ENCODE results near the gene ARF3.
A peak's percentile ranks its signal among the peaks of the same experiment; 100 is the strongest.

Gene ARF3

GRCh38 chr12:48961801-48962200, 4.5 kb upstream of the ARF3 start:
- no peak for DNase-seq

GRCh38 chr12:48961331-48961730, 4.0 kb upstream of the ARF3 start:
- no peak for DNase-seq

- no peak for DNase-seq
These were observed 3.5 kb upstream of the ARF3 start for GRCh38 chr12:48960834-48961233.

- no peak for DNase-seq
These were observed 732 bp upstream of the ARF3 start for GRCh38 chr12:48958049-48958388.

- peak; percentile 34 for DNase-seq
These were observed 777 bp downstream of the ARF3 start for GRCh38 chr12:48956279-48957140.

- no peak for DNase-seq
These were observed 2.3 kb downstream of the ARF3 start for GRCh38 chr12:48954841-48955501.

DNA sequence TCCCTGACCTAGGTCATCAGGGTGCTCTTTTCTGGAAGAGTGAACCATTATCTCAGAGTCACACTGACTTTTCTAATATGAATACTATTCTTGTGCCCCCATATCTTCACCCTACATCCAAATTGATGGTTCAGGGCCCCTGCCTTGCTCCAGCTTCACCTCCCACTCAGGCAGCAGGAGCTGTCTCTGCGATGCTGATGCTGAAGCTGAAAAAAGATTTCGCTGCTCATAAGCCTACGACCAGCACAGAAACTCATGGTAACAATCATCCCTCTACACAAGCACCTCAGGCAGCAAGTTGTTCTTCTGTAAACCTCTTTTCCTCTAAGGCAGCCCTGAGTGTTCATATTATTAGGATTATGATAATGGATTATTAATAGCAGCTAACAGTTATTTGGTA, 3.2 kb downstream of the ARF3 start:
- DNase-seq: no peak

DNA sequence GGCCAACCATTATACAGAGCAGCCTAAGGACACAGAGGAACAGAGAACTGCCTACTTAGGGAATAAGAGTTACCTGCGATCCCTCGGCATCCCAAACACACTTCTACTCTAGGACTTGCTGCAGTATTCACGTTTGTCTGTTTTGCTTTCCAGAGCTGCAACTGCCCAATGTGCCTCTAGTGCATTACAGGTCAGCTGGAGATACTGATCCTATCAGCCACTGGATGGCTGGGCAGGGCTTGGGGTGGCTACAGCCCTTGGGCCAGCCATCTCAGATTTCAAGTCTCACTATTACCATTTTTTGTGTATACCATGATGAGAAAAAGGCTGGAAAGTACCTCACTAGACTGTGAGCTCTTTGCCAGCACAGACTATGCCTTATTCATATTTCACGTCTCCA, 4.6 kb downstream of the ARF3 start:
- DNase-seq: no peak

DNA sequence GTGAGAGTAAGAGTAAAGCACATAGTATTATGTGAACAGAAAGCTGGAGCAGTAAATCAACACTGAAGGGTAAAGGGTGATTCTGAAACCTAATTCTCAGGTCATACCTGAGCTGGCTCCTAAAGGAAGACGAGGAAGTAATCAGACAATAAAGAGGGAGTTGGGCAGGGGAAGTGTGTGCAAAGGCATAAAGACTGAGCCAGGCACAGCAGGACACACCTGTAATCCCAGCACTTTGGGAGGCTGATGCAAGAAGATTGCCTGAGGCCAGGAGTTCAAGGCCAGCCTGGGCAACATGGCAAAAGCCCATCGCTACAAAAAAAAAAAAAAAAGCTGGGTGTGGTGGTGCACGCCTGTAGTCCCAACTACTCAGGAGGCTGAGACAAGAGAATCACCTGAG, 9.6 kb downstream of the ARF3 start:
- no peak for DNase-seq

DNA sequence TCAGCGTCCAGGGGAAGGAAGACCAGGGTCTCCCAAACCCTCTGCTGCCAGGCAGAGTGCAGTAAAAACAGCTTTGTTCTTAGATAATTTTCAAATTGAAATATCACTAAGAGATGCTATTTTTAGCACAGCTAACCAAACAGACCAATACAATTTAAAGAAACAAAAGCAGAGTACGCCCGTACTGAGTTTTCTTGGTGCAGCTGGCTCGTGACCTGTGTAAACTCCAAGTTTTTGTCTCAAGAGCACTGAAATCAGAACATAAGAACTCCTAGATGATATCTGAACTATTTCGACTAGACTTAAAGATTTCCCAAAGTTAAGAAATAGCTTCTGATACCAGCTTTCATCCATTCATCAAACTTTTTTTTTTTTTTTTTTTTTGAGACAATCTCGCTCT, 10.3 kb downstream of the ARF3 start:
- DNase-seq: no peak

DNA sequence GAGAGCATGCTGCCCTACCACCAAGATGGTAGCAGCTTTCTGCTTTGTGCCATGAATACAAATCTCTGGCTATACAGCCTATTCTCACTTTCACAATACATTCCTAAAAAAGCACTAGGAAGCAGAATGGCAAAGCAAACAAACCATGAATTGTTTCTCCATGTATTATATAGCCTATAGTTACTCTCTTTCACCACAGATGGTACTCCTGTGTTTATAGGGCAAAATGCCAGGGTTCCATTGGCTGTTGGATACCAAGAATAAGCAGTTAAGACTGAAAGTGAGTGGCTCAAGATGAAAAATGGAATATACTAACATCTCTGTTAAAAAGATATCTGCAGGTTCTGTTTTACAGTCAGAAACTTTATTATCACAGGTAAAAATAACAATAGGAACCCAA, 11.1 kb downstream of the ARF3 start:
- peak; percentile 61 for DNase-seq

DNA sequence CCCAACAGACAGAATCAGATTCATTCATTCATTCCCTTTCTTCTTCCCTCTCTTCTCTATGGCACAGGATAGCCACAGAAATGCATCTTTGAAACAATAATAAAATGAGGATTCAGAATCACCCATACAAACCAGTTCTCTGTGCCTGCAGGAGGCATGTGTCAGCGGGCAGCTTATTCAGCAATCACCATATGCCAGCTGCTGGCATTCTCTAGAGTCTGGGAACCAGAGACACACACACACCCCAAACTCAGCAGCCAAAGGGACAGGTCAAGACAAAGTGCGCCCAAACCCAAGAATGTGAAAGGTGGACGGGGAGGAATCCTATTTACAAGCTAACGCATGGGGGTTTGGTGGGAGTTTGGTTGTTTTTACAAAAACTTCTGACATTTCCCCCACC, 14.1 kb downstream of the ARF3 start:
- DNase-seq: no peak

DNA sequence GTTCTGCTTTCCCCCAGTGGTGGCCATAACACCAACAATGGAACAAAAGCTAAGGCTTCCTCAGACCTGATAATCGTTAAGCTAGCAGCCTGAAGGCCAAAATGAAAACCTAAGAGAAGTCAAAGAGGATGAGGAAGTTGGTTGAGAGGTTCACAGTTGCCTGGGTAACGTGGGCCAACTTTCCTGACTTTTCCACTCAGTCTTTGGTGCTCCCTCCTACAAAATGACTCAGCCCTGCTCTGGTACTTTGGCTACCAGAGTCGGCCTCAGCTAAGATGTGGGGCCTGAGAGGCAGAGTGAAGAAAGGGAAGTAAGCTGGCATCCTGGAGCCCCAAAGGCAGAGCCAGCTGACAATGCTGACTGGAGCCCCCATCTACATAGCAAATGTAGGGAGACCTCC, 17.1 kb downstream of the ARF3 start:
- no peak for DNase-seq

DNA sequence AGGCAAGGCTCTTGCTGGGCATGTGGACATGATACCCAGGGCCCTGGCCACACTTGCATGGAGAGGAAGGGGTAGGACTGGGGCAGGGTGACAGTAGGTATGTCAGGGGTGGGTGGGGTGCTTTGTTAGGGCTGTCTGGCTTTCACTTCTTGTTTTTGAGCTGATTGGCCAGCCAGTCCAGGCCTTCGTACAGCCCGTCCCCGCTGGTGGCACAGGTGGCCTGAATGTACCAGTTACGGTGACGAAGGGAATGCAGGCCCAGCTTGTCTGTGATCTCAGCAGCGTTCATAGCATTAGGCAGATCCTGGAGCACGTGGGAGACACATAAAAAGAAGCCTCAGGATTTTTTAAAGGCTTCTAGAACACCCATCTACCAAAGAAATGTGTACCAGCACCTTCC, 18.5 kb downstream of the ARF3 start:
- DNase-seq: no peak

GRCh38 chr12:48937170-48937569, 20.1 kb downstream of the ARF3 start:
- no peak for DNase-seq

GRCh38 chr12:48936379-48936979, 20.8 kb downstream of the ARF3 start:
- DNase-seq: peak; percentile 27

- DNase-seq: no peak
These were observed 23.0 kb downstream of the ARF3 start for GRCh38 chr12:48934312-48934706.

- no peak for DNase-seq
These were observed 23.5 kb downstream of the ARF3 start for GRCh38 chr12:48933664-48934311.

- no peak for DNase-seq
These were observed 24.4 kb downstream of the ARF3 start for GRCh38 chr12:48932878-48933277.

- no peak for DNase-seq
These were observed 26.8 kb downstream of the ARF3 start for GRCh38 chr12:48930475-48930874.

DNA sequence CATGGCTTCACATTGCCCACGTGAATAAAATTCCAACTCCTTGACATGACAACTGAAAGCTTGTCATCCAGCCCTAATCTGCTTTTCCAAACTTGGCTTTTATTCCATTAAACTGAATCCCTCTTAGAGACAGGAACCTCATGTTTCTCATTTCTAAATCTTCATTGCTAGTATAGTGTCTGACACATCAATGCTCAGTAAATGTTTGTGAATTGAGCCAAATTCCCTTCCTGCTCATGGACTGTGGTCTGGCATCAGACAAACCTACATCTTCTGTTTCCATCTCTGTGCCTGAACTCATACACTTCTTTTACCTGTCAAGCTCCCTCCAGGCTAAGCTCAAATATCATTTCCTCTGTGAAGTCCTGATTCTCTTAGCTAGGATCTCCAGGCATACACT, 27.7 kb downstream of the ARF3 start:
- DNase-seq: no peak

DNA sequence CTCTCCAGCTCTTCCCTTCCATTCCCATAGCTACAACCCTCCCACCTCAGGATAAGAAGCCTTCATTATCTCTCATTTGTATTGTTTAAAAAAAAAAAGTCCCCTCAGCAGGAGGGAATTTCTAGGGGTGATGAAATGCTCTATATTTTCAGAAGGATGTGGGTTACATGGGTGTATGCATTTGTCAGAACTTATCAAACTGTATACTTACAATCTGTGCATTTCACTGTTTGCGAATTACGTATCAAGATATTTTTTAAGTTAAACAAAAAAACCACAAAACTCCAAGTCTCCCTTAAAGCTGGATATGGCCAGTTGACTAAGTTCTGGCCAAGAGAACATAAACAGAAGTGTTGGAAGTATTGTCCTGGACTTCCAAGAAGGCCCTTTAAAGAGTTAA, 30.0 kb downstream of the ARF3 start:
- no peak for DNase-seq

DNA sequence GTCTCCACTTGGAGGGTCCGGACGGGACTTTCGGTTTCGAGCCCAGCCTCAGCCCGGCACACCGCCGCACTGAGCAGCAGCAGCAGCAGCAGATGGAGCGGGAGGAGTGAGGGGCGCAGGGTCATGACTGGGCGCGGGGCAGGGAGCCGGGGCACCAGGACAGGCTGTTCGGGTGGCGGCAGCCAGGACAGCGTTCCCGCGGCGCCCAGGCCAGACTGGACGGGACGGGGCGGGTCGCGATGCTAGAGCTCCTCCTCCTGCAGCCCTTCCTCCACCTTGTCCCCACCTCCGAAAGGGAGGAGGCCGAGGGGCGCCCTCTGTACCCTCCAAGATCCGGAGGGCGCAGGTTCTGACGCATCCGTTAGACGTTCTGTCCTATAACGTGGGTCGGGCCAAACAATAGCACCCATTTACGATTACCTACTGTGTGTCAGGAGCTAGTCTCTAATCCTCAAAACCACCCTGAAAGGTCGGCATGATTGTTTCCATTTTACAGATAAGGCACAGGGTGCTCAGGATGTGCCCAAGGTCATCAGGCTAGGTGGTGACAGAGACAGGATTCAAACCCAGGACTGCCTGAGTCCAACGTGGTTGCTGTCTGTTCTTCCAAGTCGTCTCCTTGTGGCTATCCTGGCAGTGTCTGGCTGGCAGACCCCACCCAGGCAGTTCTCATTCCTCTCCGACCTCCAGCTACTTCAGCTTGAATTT, 31.8 kb downstream of the ARF3 start, which contains the start of gene FKBP11:
Gene FKBP11 (minus strand): TSS at position 189 of the 708 bp plus-strand sequence. CDS start 64 bp downstream, at position 125.
- no peak for DNase-seq

Measured in NCI-H1694 treated with DMSO at 0.1 percent for 48 hours (cell line).